ENCODE data around the gene CDC42BPG.

CDC42BPG gene

DNA sequence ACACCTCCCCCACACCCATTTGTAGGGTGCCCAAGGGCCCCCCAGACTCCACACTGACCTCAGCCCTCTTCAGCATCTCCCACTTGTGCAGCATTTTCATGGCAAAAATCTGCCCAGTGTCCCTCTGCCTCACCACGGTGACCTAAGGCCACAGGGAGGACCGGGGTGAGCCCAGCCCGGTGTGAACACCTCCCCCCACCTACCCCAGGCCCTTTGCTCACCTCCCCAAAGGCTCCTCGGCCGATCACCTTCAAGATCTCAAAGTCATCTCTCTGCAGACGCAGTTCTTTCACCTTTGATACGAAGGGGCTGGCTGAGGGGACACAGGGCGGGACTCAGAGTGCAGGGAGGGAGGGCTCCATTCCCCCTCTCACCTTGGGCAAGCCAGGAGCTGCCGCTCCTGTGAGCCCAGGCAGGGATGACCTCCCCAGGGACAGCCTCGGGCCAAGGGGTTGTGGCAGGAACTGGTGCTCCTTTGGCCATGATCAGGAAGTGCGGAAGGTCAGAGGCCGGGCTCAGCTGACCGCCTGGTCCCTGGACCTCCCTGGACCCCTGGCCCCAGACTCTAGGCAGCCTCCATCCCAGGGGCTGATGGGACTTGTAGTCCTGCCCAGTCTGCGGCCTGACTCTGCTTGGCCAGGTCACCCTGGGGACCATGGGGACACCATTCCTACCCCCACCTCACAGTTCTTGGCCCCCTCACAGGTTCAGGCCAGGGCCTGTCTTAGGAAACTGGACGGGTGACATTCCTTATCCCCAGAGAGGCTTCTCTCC lies 2.7 kb downstream of the CDC42BPG start:
- DNase-seq (ENCODE audit: low read depth): no peak
- TF ChIP-seq, protein P1, sequence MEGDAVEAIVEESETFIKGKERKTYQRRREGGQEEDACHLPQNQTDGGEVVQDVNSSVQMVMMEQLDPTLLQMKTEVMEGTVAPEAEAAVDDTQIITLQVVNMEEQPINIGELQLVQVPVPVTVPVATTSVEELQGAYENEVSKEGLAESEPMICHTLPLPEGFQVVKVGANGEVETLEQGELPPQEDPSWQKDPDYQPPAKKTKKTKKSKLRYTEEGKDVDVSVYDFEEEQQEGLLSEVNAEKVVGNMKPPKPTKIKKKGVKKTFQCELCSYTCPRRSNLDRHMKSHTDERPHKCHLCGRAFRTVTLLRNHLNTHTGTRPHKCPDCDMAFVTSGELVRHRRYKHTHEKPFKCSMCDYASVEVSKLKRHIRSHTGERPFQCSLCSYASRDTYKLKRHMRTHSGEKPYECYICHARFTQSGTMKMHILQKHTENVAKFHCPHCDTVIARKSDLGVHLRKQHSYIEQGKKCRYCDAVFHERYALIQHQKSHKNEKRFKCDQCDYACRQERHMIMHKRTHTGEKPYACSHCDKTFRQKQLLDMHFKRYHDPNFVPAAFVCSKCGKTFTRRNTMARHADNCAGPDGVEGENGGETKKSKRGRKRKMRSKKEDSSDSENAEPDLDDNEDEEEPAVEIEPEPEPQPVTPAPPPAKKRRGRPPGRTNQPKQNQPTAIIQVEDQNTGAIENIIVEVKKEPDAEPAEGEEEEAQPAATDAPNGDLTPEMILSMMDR (conservative IDR thresholded peaks at IDR 0.05; ENCODE audit: low read depth, low read length): no peak
- H3K4me3 ChIP-seq (ENCODE audit: low read depth, low read length): no peak overlapping the region

DNA sequence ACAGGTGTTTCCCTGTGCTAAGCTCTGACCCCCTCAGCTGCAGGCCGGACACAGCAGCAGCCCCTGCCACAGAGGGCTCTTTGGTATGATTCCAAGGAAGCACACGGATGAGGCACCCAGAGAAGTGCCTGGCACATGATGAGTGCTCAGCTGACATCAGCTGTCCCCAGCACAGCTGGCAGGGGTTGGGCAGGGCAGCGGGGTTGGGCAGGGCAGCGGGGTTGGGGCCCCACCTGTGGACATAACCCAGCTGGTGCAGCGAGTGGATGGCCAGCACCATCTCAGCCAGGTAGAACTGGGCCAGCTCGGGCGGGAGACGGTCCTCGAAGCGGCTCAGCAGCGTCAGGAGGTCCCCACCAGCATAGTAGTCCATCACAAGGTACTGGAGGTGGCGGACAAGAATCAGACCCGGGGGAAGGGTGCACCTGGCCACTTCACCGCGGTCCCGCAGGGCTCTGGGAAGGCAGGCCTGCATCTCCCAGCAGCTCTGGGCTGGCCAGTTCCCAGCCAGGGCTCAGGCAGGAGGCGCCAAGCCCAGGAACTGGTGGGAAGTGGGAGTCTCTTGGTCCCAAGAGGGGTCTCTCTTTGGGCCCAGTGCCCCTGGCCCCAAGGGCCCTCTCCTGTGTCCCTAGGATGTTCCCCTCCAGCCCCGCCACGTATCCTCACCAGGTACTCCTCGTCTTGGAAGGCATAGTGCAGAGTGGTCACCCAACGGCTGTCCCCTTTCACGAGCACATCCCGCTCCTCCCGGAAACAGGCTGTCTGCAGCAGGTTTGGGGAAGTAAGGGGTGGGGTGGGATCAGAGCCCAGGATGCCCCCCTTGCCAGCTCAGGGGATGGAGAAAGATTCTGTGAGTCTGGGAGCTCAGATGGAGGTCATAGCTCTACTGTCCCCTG lies 4.3 kb downstream of the CDC42BPG start:
- TF ChIP-seq, protein P1 (conservative IDR thresholded peaks at IDR 0.05; ENCODE audit: low read depth, low read length): no peak
- no peak for DNase-seq (ENCODE audit: low read depth)
- no peak overlapping the region for H3K4me3 ChIP-seq (ENCODE audit: low read depth, low read length)

DNA sequence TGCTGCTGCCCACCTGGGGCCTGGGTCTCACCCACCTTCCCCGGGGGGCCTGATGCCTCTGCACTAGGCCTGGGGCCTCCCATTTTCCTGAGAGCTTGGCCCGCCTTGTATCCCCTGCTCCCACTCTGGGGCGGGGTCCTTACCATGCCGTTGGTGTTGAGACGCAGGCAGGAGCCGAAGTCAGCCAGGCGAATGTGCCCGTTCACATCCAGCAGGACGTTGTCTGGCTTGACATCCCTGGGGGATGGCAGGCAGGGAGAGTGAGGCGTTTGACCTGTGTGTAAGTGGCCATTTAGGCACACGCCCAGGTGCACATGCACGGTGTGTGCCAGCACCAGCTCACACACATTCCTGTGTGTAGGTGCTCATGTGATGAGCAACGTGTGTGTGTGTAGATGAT lies 5.1 kb downstream of the CDC42BPG start:
- TF ChIP-seq, protein P1 (conservative IDR thresholded peaks at IDR 0.05; ENCODE audit: low read depth, low read length): no peak
- no peak for DNase-seq (ENCODE audit: low read depth)
- H3K4me3 ChIP-seq (ENCODE audit: low read depth, low read length): no peak overlapping the region

DNA sequence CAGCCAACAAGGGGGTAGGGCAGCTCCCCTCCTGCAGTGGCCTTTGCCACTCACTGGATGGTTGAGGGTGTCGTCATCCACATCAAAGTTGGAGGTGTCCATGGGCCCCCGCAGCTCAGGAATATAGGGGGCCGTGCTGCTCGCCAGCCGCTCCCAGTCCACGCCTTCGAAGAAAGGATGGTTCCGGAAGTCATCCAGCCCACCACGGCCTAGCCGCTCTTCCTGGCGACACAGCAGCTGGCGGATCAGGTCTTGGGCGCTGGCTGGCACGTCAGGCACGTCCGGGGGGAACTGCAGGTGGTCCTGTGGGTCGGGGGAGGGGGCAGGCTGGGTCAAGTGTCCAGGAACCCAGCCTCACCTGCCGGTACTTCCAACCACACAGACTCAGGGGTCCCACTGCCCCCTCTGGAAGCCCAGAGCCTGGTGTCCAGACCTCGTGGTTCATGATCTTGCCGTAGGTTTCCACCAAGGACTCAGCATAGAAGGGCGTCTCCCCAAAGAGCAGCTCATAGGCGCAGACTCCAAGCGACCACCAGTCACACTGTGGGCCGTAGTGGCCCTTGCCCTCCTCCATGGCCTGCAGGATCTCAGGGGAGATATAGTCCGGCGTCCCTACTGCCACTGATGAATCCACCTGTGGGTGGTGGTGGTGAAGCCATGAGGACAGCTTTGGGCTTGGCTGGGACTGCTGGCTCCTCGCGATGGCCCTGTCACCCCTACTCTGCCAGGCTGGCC lies 5.7 kb downstream of the CDC42BPG start:
- H3K4me3 ChIP-seq (ENCODE audit: low read depth, low read length): no peak overlapping the region
- DNase-seq (ENCODE audit: low read depth): no peak
- TF ChIP-seq, protein P1 (conservative IDR thresholded peaks at IDR 0.05; ENCODE audit: low read depth, low read length): no peak

DNA sequence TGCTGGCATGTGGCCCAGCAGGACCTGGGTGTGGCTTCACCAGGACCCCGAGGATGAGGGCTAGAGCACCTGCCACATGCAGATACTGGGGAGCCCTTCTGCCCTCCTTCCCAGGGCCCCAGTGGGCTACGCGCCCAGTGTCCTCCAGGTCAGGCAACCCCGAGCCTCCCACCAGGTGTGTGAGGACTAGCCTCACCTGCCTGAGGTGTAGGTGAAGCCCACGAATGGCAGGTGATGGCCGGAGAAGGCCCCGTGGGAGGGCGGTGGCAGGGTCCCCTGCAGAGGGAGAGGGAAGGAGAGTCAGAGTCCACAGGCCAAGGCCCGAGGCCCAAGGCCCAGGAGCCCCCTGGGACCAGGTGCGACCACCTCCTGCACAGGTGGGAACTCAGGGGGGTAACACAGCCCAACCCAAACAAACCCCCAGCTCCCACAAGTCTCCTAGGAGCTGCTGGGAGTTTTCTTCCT lies 6.5 kb downstream of the CDC42BPG start:
- TF ChIP-seq, protein P1 (conservative IDR thresholded peaks at IDR 0.05; ENCODE audit: low read depth, low read length): no peak
- no peak for DNase-seq (ENCODE audit: low read depth)
- no peak overlapping the region for H3K4me3 ChIP-seq (ENCODE audit: low read depth, low read length)

DNA sequence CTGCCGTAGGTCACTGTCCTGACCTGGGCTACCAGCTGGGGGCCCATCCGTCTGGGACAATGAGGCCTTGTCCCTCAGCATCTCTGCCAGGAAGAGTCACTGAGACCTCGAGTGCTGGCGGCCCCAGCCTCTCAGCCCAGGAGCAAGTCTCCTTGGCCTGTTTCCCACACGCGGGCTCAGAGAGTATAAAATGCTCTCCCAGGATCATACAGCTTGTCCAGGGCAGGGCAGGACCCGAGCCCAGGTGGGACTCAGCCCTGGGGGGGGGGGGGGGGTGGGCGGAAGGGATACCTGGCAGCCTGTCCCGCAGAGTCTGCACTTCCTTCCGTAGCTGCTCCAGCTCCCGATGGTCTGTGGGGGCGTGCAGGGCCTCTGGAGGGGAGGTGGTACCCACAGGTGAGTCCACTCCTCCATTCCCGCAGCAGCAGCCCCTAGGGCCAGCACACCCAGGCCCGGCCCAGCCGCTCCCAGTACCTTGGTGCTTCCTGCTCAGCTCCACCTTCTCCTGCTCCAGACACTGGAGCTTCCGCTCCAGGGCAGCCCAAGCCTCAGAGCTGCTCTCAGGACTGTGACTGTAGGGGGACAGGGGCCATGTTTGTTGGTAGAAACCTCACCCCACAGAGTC lies 7.9 kb downstream of the CDC42BPG start:
- H3K4me3 ChIP-seq (ENCODE audit: low read depth, low read length): no peak overlapping the region
- TF ChIP-seq, protein P1 (conservative IDR thresholded peaks at IDR 0.05; ENCODE audit: low read depth, low read length): no peak
- no peak for DNase-seq (ENCODE audit: low read depth)

Measured in choroid plexus epithelial cell (primary cell).